ENCODE data around the gene STPG1. TPM values are rescaled to one million over a fixed set of nuclear protein-coding genes. Genes with fewer than 3 reads are reported as not detected.

STPG1 gene
- total RNA-seq, 4 donors from 2014 or later, result 2.2 to 7.6 (median 6.1) TPM

DNA sequence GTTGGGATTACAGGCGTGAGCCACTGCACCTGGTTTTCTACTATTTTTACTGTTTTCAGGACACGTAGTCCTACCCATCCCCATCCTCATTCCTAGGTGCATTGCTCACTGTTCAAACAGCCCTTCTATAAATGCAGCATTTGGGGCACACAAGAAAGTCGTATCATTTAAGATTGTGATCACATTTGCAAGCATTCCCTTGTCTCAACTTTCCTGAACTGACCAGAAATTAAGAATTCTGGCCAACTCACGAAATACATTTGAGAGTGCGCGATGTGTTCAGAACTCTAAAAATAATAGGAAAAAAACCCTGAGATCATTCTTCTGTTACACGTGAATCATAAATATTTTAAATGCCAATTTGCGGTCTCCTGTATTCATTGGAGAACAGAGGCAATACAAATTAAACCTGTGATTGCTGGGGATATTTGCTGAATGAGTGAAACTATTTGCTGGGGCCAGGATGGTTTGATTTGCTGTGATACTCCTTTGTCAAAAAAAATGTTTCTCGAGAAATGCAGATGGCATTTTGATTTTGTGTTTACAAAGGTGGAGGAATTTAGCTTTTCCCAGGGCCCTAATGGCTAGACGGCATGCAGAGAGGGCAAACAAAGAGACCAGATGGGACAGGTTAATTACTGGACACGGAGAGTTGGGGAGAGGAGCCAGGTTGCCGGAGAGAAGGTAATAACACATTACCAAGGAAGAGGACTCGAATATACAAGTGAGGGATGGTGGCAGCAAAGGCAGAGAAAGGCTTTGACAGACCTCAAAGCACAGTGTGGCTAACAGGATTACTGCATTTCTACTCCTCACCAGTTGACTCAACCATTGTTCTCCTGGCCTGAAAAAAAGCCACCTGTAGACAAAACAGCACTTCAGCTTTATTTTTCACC lies 38.4 kb downstream of the STPG1 start:
- Histone ChIP-seq H3K9me3 (no peaks in the 10 kb centered on the region), H3K27me3 (no peaks in the 10 kb centered on the region), H3K4me1 (no peaks in the 10 kb centered on the region), H3K4me3 (no peak overlapping the region), H3K36me3 (peaks cover 0 to 67% of the 10 kb centered on the region in 2 donors), H3K27ac (no peak overlapping the region)
- no peak for ATAC-seq
- no peak for TF ChIP-seq EP300 (IDR thresholded peaks at IDR 0.05)
- TF ChIP-seq POLR2AphosphoS5 (IDR thresholded peaks at IDR 0.05), result no peak
- TF ChIP-seq POLR2A (IDR thresholded peaks at IDR 0.05), result no peak
- TF ChIP-seq, protein P1, sequence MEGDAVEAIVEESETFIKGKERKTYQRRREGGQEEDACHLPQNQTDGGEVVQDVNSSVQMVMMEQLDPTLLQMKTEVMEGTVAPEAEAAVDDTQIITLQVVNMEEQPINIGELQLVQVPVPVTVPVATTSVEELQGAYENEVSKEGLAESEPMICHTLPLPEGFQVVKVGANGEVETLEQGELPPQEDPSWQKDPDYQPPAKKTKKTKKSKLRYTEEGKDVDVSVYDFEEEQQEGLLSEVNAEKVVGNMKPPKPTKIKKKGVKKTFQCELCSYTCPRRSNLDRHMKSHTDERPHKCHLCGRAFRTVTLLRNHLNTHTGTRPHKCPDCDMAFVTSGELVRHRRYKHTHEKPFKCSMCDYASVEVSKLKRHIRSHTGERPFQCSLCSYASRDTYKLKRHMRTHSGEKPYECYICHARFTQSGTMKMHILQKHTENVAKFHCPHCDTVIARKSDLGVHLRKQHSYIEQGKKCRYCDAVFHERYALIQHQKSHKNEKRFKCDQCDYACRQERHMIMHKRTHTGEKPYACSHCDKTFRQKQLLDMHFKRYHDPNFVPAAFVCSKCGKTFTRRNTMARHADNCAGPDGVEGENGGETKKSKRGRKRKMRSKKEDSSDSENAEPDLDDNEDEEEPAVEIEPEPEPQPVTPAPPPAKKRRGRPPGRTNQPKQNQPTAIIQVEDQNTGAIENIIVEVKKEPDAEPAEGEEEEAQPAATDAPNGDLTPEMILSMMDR (IDR thresholded peaks at IDR 0.05), result no peak
- WGBS, 2 donors (ENCODE audit: low coverage in 1 of 2), result 74 to 85% methylated on average over 13 of the region's 13 CpGs

DNA sequence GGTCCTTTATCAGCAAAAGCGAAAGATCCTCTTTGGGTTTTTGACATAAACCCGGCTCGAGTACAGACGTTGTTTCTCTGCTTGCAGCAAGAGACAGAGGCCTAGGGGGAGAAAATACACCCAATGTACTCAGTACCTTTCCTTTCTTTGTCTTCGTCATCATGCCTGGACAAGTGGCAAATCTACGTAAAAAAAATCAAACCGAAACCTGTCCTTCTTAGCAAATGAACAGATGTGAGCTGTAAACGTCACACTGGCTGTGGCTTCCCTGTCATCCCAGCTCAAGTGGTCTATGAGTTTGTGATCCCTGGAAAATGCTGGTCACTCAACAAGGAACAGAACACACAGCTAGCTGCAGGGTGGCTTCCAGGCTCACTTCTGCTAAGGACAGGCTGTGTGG lies 39.9 kb downstream of the STPG1 start:
- WGBS, 2 donors (ENCODE audit: low coverage in 1 of 2), result 86 to 89% methylated on average over 5 to 8 of the region's 8 CpGs
- TF ChIP-seq POLR2AphosphoS5 (IDR thresholded peaks at IDR 0.05) (no peak), EP300 (IDR thresholded peaks at IDR 0.05) (no peak), POLR2A (IDR thresholded peaks at IDR 0.05) (no peak)
- TF ChIP-seq, protein P1 (IDR thresholded peaks at IDR 0.05), result no peak
- ATAC-seq, result no peak

DNA sequence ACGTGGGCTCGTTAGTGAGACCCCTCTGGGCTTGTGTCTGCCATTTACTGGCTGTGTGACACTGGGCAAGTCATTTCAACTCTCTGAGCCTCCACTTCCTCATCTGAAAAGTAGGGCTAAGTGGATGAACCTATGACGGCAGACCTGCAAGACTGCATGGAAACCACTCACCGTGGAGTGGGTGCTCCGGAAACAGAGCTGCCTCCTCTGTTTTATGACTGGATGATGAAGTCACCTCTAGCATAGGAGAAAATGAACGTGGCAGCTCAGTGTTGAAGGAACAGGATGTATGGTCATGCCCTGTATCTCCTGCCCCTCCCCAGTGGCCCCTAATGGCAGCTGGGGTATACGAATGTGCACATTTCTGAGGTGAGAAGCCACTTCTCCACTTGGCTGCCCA lies 40.5 kb downstream of the STPG1 start:
- TF ChIP-seq POLR2AphosphoS5 (IDR thresholded peaks at IDR 0.05) (no peak), POLR2A (IDR thresholded peaks at IDR 0.05) (no peak), EP300 (IDR thresholded peaks at IDR 0.05) (no peak)
- TF ChIP-seq, protein P1 (IDR thresholded peaks at IDR 0.05), result no peak
- no peak overlapping the region for H3K4me3 ChIP-seq
- H3K27ac ChIP-seq, result no peak overlapping the region
- no peaks in the 10 kb centered on the region for H3K9me3 ChIP-seq
- WGBS, 2 donors (ENCODE audit: low coverage in 1 of 2), result 56% methylated on average over 2 of the region's 7 CpGs; no CpG with 5 or more reads in 1 of the 2 donors
- peaks cover 0 to 64% of the 10 kb centered on the region in 2 donors for H3K36me3 ChIP-seq
- no peak for ATAC-seq
- H3K4me1 ChIP-seq, result no peaks in the 10 kb centered on the region
- no peaks in the 10 kb centered on the region for H3K27me3 ChIP-seq

More for the DNA sequence above, 39.9 kb downstream of the STPG1 start:
- Histone ChIP-seq H3K36me3 (peaks cover 0 to 64% of the 10 kb centered on the region in 2 donors), H3K9me3 (no peaks in the 10 kb centered on the region), H3K4me3 (no peak overlapping the region), H3K27ac (no peak overlapping the region), H3K4me1 (no peaks in the 10 kb centered on the region), H3K27me3 (no peaks in the 10 kb centered on the region)

DNA sequence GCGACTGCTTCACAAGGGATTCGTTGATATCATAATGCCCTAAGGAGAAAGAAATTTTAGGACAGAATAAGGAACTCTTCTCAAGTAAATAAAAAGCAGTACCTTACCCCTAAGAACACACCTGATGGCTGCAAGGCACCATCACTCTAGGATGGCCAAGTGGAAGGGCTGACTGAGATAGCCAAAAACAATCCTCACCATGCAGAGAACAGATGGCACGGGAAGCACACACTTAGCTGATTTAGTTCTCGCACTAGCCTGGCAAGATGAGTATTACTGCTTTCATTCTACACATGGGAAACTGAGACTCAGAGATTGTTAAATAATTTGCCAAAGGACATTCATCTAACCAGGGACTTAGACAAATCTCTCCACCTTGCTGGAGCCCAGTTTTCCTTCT lies 43.8 kb downstream of the STPG1 start:
- no peak for ATAC-seq
- H3K4me1 ChIP-seq, result peaks cover 0 to 3% (median 0%) of the 10 kb centered on the region in 3 donors
- 91 to 93% methylated on average over 2 to 3 of the region's 4 CpGs for WGBS, 2 donors (ENCODE audit: low coverage in 1 of 2)

More for the DNA sequence above, 43.8 kb downstream of the STPG1 start:
- TF ChIP-seq, protein P1 (IDR thresholded peaks at IDR 0.05), result no peak
- TF ChIP-seq POLR2AphosphoS5 (IDR thresholded peaks at IDR 0.05) (no peak), EP300 (IDR thresholded peaks at IDR 0.05) (no peak), POLR2A (IDR thresholded peaks at IDR 0.05) (no peak)
- H3K27ac ChIP-seq, result no peak overlapping the region
- peaks cover 0 to 53% of the 10 kb centered on the region in 2 donors for H3K36me3 ChIP-seq
- no peaks in the 10 kb centered on the region for H3K27me3 ChIP-seq
- H3K4me3 ChIP-seq, result no peak overlapping the region
- H3K9me3 ChIP-seq, result no peaks in the 10 kb centered on the region
